Measurements from ENCODE around the gene SERPINB6. TPM values are rescaled to one million over a fixed set of nuclear protein-coding genes. Genes with fewer than 3 reads are reported as not detected.

SERPINB6 gene
- total and polyA plus RNA-seq, 7 experiments from 2014 or later, result 19.7 to 94.2 (median 56.6) TPM

DNA sequence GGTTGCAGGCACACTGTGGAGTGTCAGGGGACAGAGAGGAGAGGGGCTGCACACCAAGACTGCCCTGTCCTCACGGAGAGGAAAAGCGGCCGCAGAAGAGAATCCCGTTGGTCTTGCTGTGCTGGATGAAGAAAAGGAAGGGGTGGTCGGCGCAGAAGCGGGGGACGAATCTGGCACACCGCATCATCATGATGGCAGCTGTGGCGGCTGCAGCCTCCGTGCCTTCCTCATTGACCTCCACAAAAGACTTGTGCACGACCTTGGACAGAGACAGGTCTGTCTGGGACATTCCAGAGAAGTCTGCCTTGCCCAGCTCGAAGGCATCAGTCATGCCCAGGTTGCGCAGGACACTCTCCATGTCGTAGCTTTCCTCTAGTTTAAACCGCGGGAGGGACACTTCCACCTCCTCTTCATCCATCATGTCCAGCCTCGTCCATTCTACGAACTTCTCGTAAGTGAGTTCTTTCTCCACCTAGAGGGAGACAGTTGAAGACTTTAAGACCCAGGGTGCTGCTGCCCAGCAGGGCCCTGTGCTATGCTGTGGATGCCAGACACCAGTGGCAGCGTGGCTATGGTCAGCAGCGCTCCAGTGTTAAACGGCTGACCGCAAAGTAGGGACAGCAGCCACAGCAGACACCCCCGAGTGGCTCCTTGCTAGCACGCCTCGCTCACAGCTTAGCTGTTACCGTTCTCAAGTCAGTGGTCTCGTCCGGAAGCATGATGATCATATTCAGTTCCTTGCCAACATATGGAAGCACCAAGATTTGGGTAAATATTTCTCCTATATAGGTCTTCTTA is 22.9 kb downstream of the SERPINB6 start:
- Mint-ChIP-seq H3K4me3 (no peak overlapping the region), H3K36me3 (peaks cover 10 to 51% (median 35%) of the 10 kb centered on the region in 5 donors), H3K9me3 (no peaks in the 10 kb centered on the region), H3K27ac (peak overlapping the region in 1 of 9 donors; percentile 66), H3K27me3 (peaks cover 0 to 24% (median 0%) of the 10 kb centered on the region in 5 donors), H3K4me1 (peaks cover 9 to 44% (median 29%) of the 10 kb centered on the region in 7 donors)
- no peak for DNase-seq
- H3K27me3 ChIP-seq (ENCODE audit: control insufficient read depth in 2 of 2, insufficient read depth in 2 of 2, low read length in 2 of 2), result no peaks in the 10 kb centered on the region
- no peaks in the 10 kb centered on the region for H3K9me3 ChIP-seq (ENCODE audit: control insufficient read depth in 2 of 3, low read length in 3 of 3)
- peaks cover 0 to 15% (median 0%) of the 10 kb centered on the region in 3 experiments for H3K36me3 ChIP-seq (ENCODE audit: control insufficient read depth in 2 of 3, insufficient read depth in 3 of 3, low read length in 3 of 3)
- intact Hi-C loops (cut with micrococcal nuclease), result no loop called here
- peaks cover 0 to 10% of the 10 kb centered on the region in 2 donors for H3K4me1 ChIP-seq (ENCODE audit: control insufficient read depth in 2 of 2, insufficient read depth in 2 of 2, low read length in 2 of 2)
- no peak overlapping the region for H3K27ac ChIP-seq (ENCODE audit: low read depth, low read length)
- H3K4me3 ChIP-seq (ENCODE audit: low read length), result no peak overlapping the region
- POLR2A ChIA-PET, result interaction anchor here (1.0 to 1.9 kb wide), 3 partner anchors 9 to 40 kb away, joined by 3 to 8 read pairs (median 4); no protein-coding TSS in a partner anchor
- CTCF ChIA-PET, result no interaction called here
- no peak for ATAC-seq

DNA sequence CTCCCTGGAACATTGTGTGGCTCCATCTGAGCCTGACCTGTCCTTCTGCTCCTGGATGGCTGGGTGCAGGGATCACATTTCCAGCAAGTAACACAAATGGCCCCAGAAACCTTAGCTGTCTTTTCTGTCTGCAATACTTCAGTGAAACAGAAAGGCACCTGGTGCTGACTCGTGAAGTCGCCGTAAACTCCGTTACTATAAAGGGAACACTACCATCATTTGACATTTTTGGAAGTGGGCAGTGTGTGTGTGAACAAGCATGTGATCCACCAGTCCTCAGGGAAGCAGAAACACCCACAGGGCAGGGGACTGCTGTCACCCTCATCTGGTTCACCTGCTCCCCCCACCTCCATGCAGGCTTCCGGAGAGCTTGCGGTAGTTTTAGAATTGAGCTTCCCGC is 23.9 kb downstream of the SERPINB6 start:
- H3K9me3 Mint-ChIP-seq, result peaks cover 0 to 1% (median 0%) of the 10 kb centered on the region in 11 donors
- peak overlapping the region in 2 of 9 donors; percentile 36 to 67 for H3K27ac Mint-ChIP-seq
- no peaks in the 10 kb centered on the region for H3K27me3 ChIP-seq (ENCODE audit: control insufficient read depth in 2 of 2, insufficient read depth in 2 of 2, low read length in 2 of 2)
- DNase-seq, result no peak
- peaks cover 13 to 44% (median 31%) of the 10 kb centered on the region in 5 donors for H3K36me3 Mint-ChIP-seq
- peaks cover 0 to 19% of the 10 kb centered on the region in 2 donors for H3K4me1 ChIP-seq (ENCODE audit: control insufficient read depth in 2 of 2, insufficient read depth in 2 of 2, low read length in 2 of 2)
- H3K9me3 ChIP-seq (ENCODE audit: control insufficient read depth in 2 of 3, low read length in 3 of 3), result no peaks in the 10 kb centered on the region
- CTCF ChIA-PET, result no interaction called here
- ATAC-seq, result no peak
- intact Hi-C loops (cut with micrococcal nuclease), result no loop called here
- POLR2A ChIA-PET, result interaction anchor here (0.8 to 1.0 kb wide), 2 partner anchors 41 to 100 kb away, joined by 3 to 4 read pairs; no protein-coding TSS in a partner anchor
- H3K4me3 Mint-ChIP-seq, result peak overlapping the region in 1 of 10 donors; percentile 4
- H3K36me3 ChIP-seq (ENCODE audit: control insufficient read depth in 2 of 3, insufficient read depth in 3 of 3, low read length in 3 of 3), result peaks cover 0 to 15% (median 0%) of the 10 kb centered on the region in 3 experiments
- H3K27ac ChIP-seq (ENCODE audit: low read depth, low read length), result no peak overlapping the region
- H3K4me3 ChIP-seq (ENCODE audit: low read length), result no peak overlapping the region
- H3K4me1 Mint-ChIP-seq, result peaks cover 15 to 48% (median 37%) of the 10 kb centered on the region in 7 donors
- peaks cover 0 to 34% (median 0%) of the 10 kb centered on the region in 5 donors for H3K27me3 Mint-ChIP-seq

DNA sequence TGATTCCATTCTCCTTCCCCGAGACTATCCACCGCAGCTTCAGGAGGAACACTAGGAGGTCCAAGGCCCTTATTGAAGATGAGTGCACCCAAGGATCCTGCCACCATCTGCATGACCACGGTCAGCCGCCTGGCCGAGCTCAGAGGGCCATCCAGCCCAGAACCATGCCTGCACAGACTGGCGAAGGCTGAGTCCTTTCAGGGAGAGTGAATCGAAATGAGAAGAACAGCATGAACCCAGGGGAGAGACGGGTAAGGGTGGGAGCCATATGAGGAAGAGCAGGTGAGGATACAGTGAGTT is 26.3 kb downstream of the SERPINB6 start:
- Mint-ChIP-seq H3K4me1 (peaks cover 21 to 55% (median 46%) of the 10 kb centered on the region in 7 donors), H3K4me3 (peak overlapping the region in 1 of 10 donors; percentile 20), H3K36me3 (peaks cover 13 to 33% (median 26%) of the 10 kb centered on the region in 5 donors), H3K27ac (peak overlapping the region in 4 of 9 donors; percentile 18 to 45 (median 33)), H3K27me3 (peaks cover 0 to 33% (median 0%) of the 10 kb centered on the region in 5 donors), H3K9me3 (peaks cover 0 to 5% (median 3%) of the 10 kb centered on the region in 11 donors)
- Histone ChIP-seq H3K4me1 (ENCODE audit: control insufficient read depth in 2 of 2, insufficient read depth in 2 of 2, low read length in 2 of 2) (peaks cover 13 to 36% of the 10 kb centered on the region in 2 donors), H3K27ac (ENCODE audit: low read depth, low read length) (no peak overlapping the region), H3K36me3 (ENCODE audit: control insufficient read depth in 2 of 3, insufficient read depth in 3 of 3, low read length in 3 of 3) (peaks cover 0 to 15% (median 0%) of the 10 kb centered on the region in 3 experiments), H3K27me3 (ENCODE audit: control insufficient read depth in 2 of 2, insufficient read depth in 2 of 2, low read length in 2 of 2) (no peaks in the 10 kb centered on the region), H3K9me3 (ENCODE audit: control insufficient read depth in 2 of 3, low read length in 3 of 3) (no peaks in the 10 kb centered on the region), H3K4me3 (ENCODE audit: low read length) (no peak overlapping the region)
- POLR2A ChIA-PET, result interaction anchor here (1.5 to 17.3 kb wide), 3 partner anchors 13 to 42 kb away, joined by 6 to 440 read pairs (median 6); no protein-coding TSS in a partner anchor
- intact Hi-C loops (cut with micrococcal nuclease), result no loop called here
- DNase-seq (no peak), ATAC-seq (no peak)
- CTCF ChIA-PET, result no interaction called here

DNA sequence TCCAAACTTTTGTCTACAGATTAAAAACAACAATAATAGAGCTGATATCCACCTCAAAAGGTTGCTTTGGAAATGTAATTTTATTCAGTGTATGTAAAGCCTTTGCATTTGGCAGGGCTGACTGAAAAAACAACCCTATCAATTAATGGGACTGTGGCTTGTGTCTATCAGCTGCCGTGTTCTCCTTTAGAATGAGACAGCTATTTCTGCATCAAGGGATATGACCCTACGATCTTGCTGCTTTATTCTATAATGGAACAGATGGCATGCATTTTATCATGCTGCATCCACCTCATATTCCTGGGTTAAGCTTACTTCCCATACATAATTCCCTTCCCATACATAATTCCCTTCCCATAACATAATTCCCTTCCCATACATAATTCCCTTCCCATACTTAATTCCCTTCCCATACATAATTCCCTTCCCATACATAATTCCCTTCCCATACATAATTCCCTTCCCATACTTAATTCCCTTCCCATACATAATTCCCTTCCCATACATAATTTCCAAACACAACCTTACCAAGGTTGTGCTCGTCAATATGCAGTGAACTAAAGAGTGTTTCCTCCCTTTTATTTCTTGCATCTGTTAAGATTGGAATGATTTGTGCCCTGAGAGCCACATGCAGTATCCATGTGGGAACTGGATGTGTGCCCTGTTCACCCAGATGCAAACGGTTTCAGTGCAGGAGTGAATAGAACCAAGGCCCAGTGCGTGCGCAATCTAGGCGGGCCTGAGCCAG is 26.8 kb downstream of the SERPINB6 start:
- ATAC-seq, result no peak
- no peak overlapping the region for H3K4me3 ChIP-seq (ENCODE audit: low read length)
- Mint-ChIP-seq H3K9me3 (peaks cover 0 to 9% (median 6%) of the 10 kb centered on the region in 11 donors), H3K27ac (peak overlapping the region in 7 of 9 donors; percentile 18 to 100 (median 70)), H3K4me3 (peak overlapping the region in 4 of 10 donors; percentile 20 to 54 (median 32)), H3K4me1 (peaks cover 23 to 59% (median 50%) of the 10 kb centered on the region in 7 donors), H3K36me3 (peaks cover 10 to 33% (median 29%) of the 10 kb centered on the region in 5 donors), H3K27me3 (peaks cover 0 to 31% (median 0%) of the 10 kb centered on the region in 5 donors)
- H3K27ac ChIP-seq (ENCODE audit: low read depth, low read length), result no peak overlapping the region
- H3K36me3 ChIP-seq (ENCODE audit: control insufficient read depth in 2 of 3, insufficient read depth in 3 of 3, low read length in 3 of 3), result peaks cover 0 to 15% (median 0%) of the 10 kb centered on the region in 3 experiments
- ChIA-PET POLR2A (interaction anchor here (0.6 to 17.3 kb wide), 10 partner anchors 10 to 103 kb away, joined by 3 to 440 read pairs (median 8); partner anchors contain the start of gene SERPINB1), CTCF (interaction anchor here (0.6 to 5.4 kb wide), 5 partner anchors 11 to 98 kb away, joined by 3 to 41 read pairs (median 9); no protein-coding TSS in a partner anchor)
- H3K4me1 ChIP-seq (ENCODE audit: control insufficient read depth in 2 of 2, insufficient read depth in 2 of 2, low read length in 2 of 2), result peaks cover 13 to 41% of the 10 kb centered on the region in 2 donors
- intact Hi-C loops (cut with micrococcal nuclease), result loop anchor here in 1 of 2 donors (5.0 kb wide), 2 partner anchors 123 to 402 kb away; partner anchors contain the start of gene RIPK1
- H3K27me3 ChIP-seq (ENCODE audit: control insufficient read depth in 2 of 2, insufficient read depth in 2 of 2, low read length in 2 of 2), result no peaks in the 10 kb centered on the region
- H3K9me3 ChIP-seq (ENCODE audit: control insufficient read depth in 2 of 3, low read length in 3 of 3), result peaks cover 0 to 3% (median 0%) of the 10 kb centered on the region in 3 experiments
- DNase-seq, result no peak

DNA sequence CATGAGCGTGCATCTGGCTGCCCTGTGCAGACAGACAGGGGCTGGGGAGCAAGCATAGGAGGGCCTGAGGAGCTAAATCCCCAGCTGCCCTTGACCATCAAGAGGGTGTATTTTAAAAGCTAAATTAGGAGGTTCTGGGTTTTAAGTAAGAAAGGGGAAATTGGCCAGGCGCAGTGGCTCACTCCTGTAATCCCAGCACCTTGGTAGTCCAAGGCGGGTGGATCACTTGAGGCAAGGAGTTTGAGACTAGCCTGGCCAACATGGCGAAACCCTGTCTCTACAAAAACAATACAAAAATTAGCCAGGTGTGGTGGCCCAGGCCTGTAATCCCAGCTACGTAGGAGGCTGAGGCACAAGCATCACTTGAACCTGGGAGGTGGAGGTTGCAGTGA is 27.8 kb downstream of the SERPINB6 start:
- peak overlapping the region; percentile 71 for H3K27ac ChIP-seq (ENCODE audit: low read depth, low read length)
- Mint-ChIP-seq H3K36me3 (peaks cover 1 to 32% (median 24%) of the 10 kb centered on the region in 5 donors), H3K9me3 (peaks cover 0 to 16% (median 7%) of the 10 kb centered on the region in 11 donors)

More for the DNA sequence above, 27.8 kb downstream of the SERPINB6 start:
- Histone ChIP-seq H3K4me3 (ENCODE audit: low read length) (peak overlapping the region; percentile 15), H3K4me1 (ENCODE audit: control insufficient read depth in 2 of 2, insufficient read depth in 2 of 2, low read length in 2 of 2) (peaks cover 13 to 51% of the 10 kb centered on the region in 2 donors), H3K27me3 (ENCODE audit: control insufficient read depth in 2 of 2, insufficient read depth in 2 of 2, low read length in 2 of 2) (no peaks in the 10 kb centered on the region), H3K9me3 (ENCODE audit: control insufficient read depth in 2 of 3, low read length in 3 of 3) (peaks cover 0 to 4% (median 0%) of the 10 kb centered on the region in 3 experiments), H3K36me3 (ENCODE audit: control insufficient read depth in 2 of 3, insufficient read depth in 3 of 3, low read length in 3 of 3) (peaks cover 0 to 13% (median 0%) of the 10 kb centered on the region in 3 experiments)
- DNase-seq (no peak), ATAC-seq (no peak)
- H3K4me3 Mint-ChIP-seq, result peak overlapping the region; percentile 66 to 91 (median 82)
- peak overlapping the region in 8 of 9 donors; percentile 88 to 100 (median 95) for H3K27ac Mint-ChIP-seq
- CTCF ChIA-PET, result interaction anchor here (0.6 to 5.4 kb wide), 10 partner anchors 9 to 204 kb away, joined by 3 to 41 read pairs (median 4); no protein-coding TSS in a partner anchor
- POLR2A ChIA-PET, result interaction anchor here (0.6 to 17.3 kb wide), 18 partner anchors 8 to 119 kb away, joined by 3 to 440 read pairs (median 6); partner anchors contain the start of gene SERPINB1
- peaks cover 25 to 66% (median 54%) of the 10 kb centered on the region in 7 donors for H3K4me1 Mint-ChIP-seq
- peaks cover 0 to 27% (median 0%) of the 10 kb centered on the region in 5 donors for H3K27me3 Mint-ChIP-seq
- intact Hi-C loops (cut with micrococcal nuclease), result loop anchor here (1.0 to 5.0 kb wide), 3 partner anchors 9 to 401 kb away; partner anchors contain the start of gene RIPK1 (in 1 of the 2)

Data from naive thymus-derived CD4-positive, alpha-beta T cell (primary cell).